ENCODE data around the gene PLCL1.

Gene PLCL1

GRCh38 chr2:198165289-198165688 is 360.9 kb downstream of the PLCL1 start:
- Histone ChIP-seq H3K9me3 (ENCODE audit: control insufficient read depth in 1 of 2, low read length in 2 of 2) (no peaks in the 10 kb centered on the region), H3K27ac (ENCODE audit: low read length) (no peak overlapping the region), H3K36me3 (ENCODE audit: control insufficient read depth in 1 of 2, insufficient read depth in 2 of 2, low read length in 2 of 2) (no peaks in the 10 kb centered on the region), H3K27me3 (ENCODE audit: low read depth, low read length) (no peaks in the 10 kb centered on the region), H3K4me3 (ENCODE audit: low read depth in 1 of 2, low read length in 2 of 2) (no peak overlapping the region), H3K4me1 (ENCODE audit: control insufficient read depth in 1 of 2, insufficient read depth in 2 of 2, low read length in 2 of 2) (no peaks in the 10 kb centered on the region)

GRCh38 chr2:198167346-198167745 is 363.0 kb downstream of the PLCL1 start:
- H3K4me3 ChIP-seq (ENCODE audit: low read depth in 1 of 2, low read length in 2 of 2): no peak overlapping the region
- H3K27ac ChIP-seq (ENCODE audit: low read length): no peak overlapping the region
- H3K36me3 ChIP-seq (ENCODE audit: control insufficient read depth in 1 of 2, insufficient read depth in 2 of 2, low read length in 2 of 2): no peaks in the 10 kb centered on the region
- no peaks in the 10 kb centered on the region for H3K27me3 ChIP-seq (ENCODE audit: low read depth, low read length)
- no peaks in the 10 kb centered on the region for H3K9me3 ChIP-seq (ENCODE audit: control insufficient read depth in 1 of 2, low read length in 2 of 2)
- no peaks in the 10 kb centered on the region for H3K4me1 ChIP-seq (ENCODE audit: control insufficient read depth in 1 of 2, insufficient read depth in 2 of 2, low read length in 2 of 2)

- Histone ChIP-seq H3K4me3 (ENCODE audit: low read depth in 1 of 2, low read length in 2 of 2) (no peak overlapping the region), H3K9me3 (ENCODE audit: control insufficient read depth in 1 of 2, low read length in 2 of 2) (no peaks in the 10 kb centered on the region), H3K36me3 (ENCODE audit: control insufficient read depth in 1 of 2, insufficient read depth in 2 of 2, low read length in 2 of 2) (no peaks in the 10 kb centered on the region), H3K27me3 (ENCODE audit: low read depth, low read length) (no peaks in the 10 kb centered on the region), H3K4me1 (ENCODE audit: control insufficient read depth in 1 of 2, insufficient read depth in 2 of 2, low read length in 2 of 2) (no peaks in the 10 kb centered on the region), H3K27ac (ENCODE audit: low read length) (no peak overlapping the region)
These were observed 364.3 kb downstream of the PLCL1 start for GRCh38 chr2:198168651-198169050.

GRCh38 chr2:198173242-198173641 is 368.8 kb downstream of the PLCL1 start:
- Histone ChIP-seq H3K9me3 (ENCODE audit: control insufficient read depth in 1 of 2, low read length in 2 of 2) (no peaks in the 10 kb centered on the region), H3K4me3 (ENCODE audit: low read depth in 1 of 2, low read length in 2 of 2) (no peak overlapping the region), H3K27me3 (ENCODE audit: low read depth, low read length) (no peaks in the 10 kb centered on the region), H3K36me3 (ENCODE audit: control insufficient read depth in 1 of 2, insufficient read depth in 2 of 2, low read length in 2 of 2) (no peaks in the 10 kb centered on the region), H3K4me1 (ENCODE audit: control insufficient read depth in 1 of 2, insufficient read depth in 2 of 2, low read length in 2 of 2) (no peaks in the 10 kb centered on the region), H3K27ac (ENCODE audit: low read length) (no peak overlapping the region)

- H3K36me3 ChIP-seq (ENCODE audit: control insufficient read depth in 1 of 2, insufficient read depth in 2 of 2, low read length in 2 of 2): no peaks in the 10 kb centered on the region
- H3K27me3 ChIP-seq (ENCODE audit: low read depth, low read length): no peaks in the 10 kb centered on the region
- no peaks in the 10 kb centered on the region for H3K4me1 ChIP-seq (ENCODE audit: control insufficient read depth in 1 of 2, insufficient read depth in 2 of 2, low read length in 2 of 2)
- H3K4me3 ChIP-seq (ENCODE audit: low read depth in 1 of 2, low read length in 2 of 2): no peak overlapping the region
- no peaks in the 10 kb centered on the region for H3K9me3 ChIP-seq (ENCODE audit: control insufficient read depth in 1 of 2, low read length in 2 of 2)
- H3K27ac ChIP-seq (ENCODE audit: low read length): no peak overlapping the region
These were observed 369.5 kb downstream of the PLCL1 start for GRCh38 chr2:198173864-198174263.

- no peaks in the 10 kb centered on the region for H3K9me3 ChIP-seq (ENCODE audit: control insufficient read depth in 1 of 2, low read length in 2 of 2)
- no peak overlapping the region for H3K4me3 ChIP-seq (ENCODE audit: low read depth in 1 of 2, low read length in 2 of 2)
- no peak overlapping the region for H3K27ac ChIP-seq (ENCODE audit: low read length)
- H3K4me1 ChIP-seq (ENCODE audit: control insufficient read depth in 1 of 2, insufficient read depth in 2 of 2, low read length in 2 of 2): no peaks in the 10 kb centered on the region
- no peaks in the 10 kb centered on the region for H3K36me3 ChIP-seq (ENCODE audit: control insufficient read depth in 1 of 2, insufficient read depth in 2 of 2, low read length in 2 of 2)
- no peaks in the 10 kb centered on the region for H3K27me3 ChIP-seq (ENCODE audit: low read depth, low read length)
These were observed 370.9 kb downstream of the PLCL1 start for GRCh38 chr2:198175271-198175670.

- no peaks in the 10 kb centered on the region for H3K27me3 ChIP-seq (ENCODE audit: low read depth, low read length)
- no peaks in the 10 kb centered on the region for H3K9me3 ChIP-seq (ENCODE audit: control insufficient read depth in 1 of 2, low read length in 2 of 2)
- H3K4me3 ChIP-seq (ENCODE audit: low read depth in 1 of 2, low read length in 2 of 2): no peak overlapping the region
These were observed 372.6 kb downstream of the PLCL1 start for GRCh38 chr2:198177040-198177439.

GRCh38 chr2:198178766-198179165 is 374.4 kb downstream of the PLCL1 start:
- Histone ChIP-seq H3K36me3 (ENCODE audit: control insufficient read depth in 1 of 2, insufficient read depth in 2 of 2, low read length in 2 of 2) (no peaks in the 10 kb centered on the region), H3K27ac (ENCODE audit: low read length) (no peak overlapping the region), H3K4me3 (ENCODE audit: low read depth in 1 of 2, low read length in 2 of 2) (no peak overlapping the region)

More at GRCh38 chr2:198177040-198177439, 372.6 kb downstream of the PLCL1 start:
- H3K4me1 ChIP-seq (ENCODE audit: control insufficient read depth in 1 of 2, insufficient read depth in 2 of 2, low read length in 2 of 2): no peaks in the 10 kb centered on the region
- H3K27ac ChIP-seq (ENCODE audit: low read length): no peak overlapping the region
- no peaks in the 10 kb centered on the region for H3K36me3 ChIP-seq (ENCODE audit: control insufficient read depth in 1 of 2, insufficient read depth in 2 of 2, low read length in 2 of 2)

GRCh38 chr2:198186257-198186656 is 381.9 kb downstream of the PLCL1 start:
- Histone ChIP-seq H3K4me3 (ENCODE audit: low read depth in 1 of 2, low read length in 2 of 2) (no peak overlapping the region), H3K4me1 (ENCODE audit: control insufficient read depth in 1 of 2, insufficient read depth in 2 of 2, low read length in 2 of 2) (no peaks in the 10 kb centered on the region), H3K9me3 (ENCODE audit: control insufficient read depth in 1 of 2, low read length in 2 of 2) (peaks cover 0 to 3% of the 10 kb centered on the region in 2 donors), H3K27me3 (ENCODE audit: low read depth, low read length) (no peaks in the 10 kb centered on the region), H3K36me3 (ENCODE audit: control insufficient read depth in 1 of 2, insufficient read depth in 2 of 2, low read length in 2 of 2) (no peaks in the 10 kb centered on the region), H3K27ac (ENCODE audit: low read length) (no peak overlapping the region)

More at GRCh38 chr2:198178766-198179165, 374.4 kb downstream of the PLCL1 start:
- Histone ChIP-seq H3K27me3 (ENCODE audit: low read depth, low read length) (no peaks in the 10 kb centered on the region), H3K4me1 (ENCODE audit: control insufficient read depth in 1 of 2, insufficient read depth in 2 of 2, low read length in 2 of 2) (no peaks in the 10 kb centered on the region), H3K9me3 (ENCODE audit: control insufficient read depth in 1 of 2, low read length in 2 of 2) (no peaks in the 10 kb centered on the region)

- Histone ChIP-seq H3K36me3 (ENCODE audit: control insufficient read depth in 1 of 2, insufficient read depth in 2 of 2, low read length in 2 of 2) (no peaks in the 10 kb centered on the region), H3K4me1 (ENCODE audit: control insufficient read depth in 1 of 2, insufficient read depth in 2 of 2, low read length in 2 of 2) (no peaks in the 10 kb centered on the region), H3K4me3 (ENCODE audit: low read depth in 1 of 2, low read length in 2 of 2) (no peak overlapping the region), H3K27me3 (ENCODE audit: low read depth, low read length) (no peaks in the 10 kb centered on the region), H3K9me3 (ENCODE audit: control insufficient read depth in 1 of 2, low read length in 2 of 2) (peaks cover 0 to 3% of the 10 kb centered on the region in 2 donors), H3K27ac (ENCODE audit: low read length) (no peak overlapping the region)
These were observed 383.4 kb downstream of the PLCL1 start for GRCh38 chr2:198187841-198188240.

- Histone ChIP-seq H3K4me3 (ENCODE audit: low read depth in 1 of 2, low read length in 2 of 2) (no peak overlapping the region), H3K4me1 (ENCODE audit: control insufficient read depth in 1 of 2, insufficient read depth in 2 of 2, low read length in 2 of 2) (no peaks in the 10 kb centered on the region), H3K27me3 (ENCODE audit: low read depth, low read length) (no peaks in the 10 kb centered on the region), H3K9me3 (ENCODE audit: control insufficient read depth in 1 of 2, low read length in 2 of 2) (peaks cover 0 to 3% of the 10 kb centered on the region in 2 donors), H3K36me3 (ENCODE audit: control insufficient read depth in 1 of 2, insufficient read depth in 2 of 2, low read length in 2 of 2) (no peaks in the 10 kb centered on the region), H3K27ac (ENCODE audit: low read length) (no peak overlapping the region)
These were observed 384.6 kb downstream of the PLCL1 start for GRCh38 chr2:198188982-198189381.

GRCh38 chr2:198191651-198192050 is 387.3 kb downstream of the PLCL1 start:
- no peak overlapping the region for H3K4me3 ChIP-seq (ENCODE audit: low read depth in 1 of 2, low read length in 2 of 2)
- no peak overlapping the region for H3K27ac ChIP-seq (ENCODE audit: low read length)
- no peaks in the 10 kb centered on the region for H3K36me3 ChIP-seq (ENCODE audit: control insufficient read depth in 1 of 2, insufficient read depth in 2 of 2, low read length in 2 of 2)
- H3K9me3 ChIP-seq (ENCODE audit: control insufficient read depth in 1 of 2, low read length in 2 of 2): no peaks in the 10 kb centered on the region
- no peaks in the 10 kb centered on the region for H3K4me1 ChIP-seq (ENCODE audit: control insufficient read depth in 1 of 2, insufficient read depth in 2 of 2, low read length in 2 of 2)
- H3K27me3 ChIP-seq (ENCODE audit: low read depth, low read length): no peaks in the 10 kb centered on the region
